Measurements from ENCODE around the gene SERINC3.

DNA sequence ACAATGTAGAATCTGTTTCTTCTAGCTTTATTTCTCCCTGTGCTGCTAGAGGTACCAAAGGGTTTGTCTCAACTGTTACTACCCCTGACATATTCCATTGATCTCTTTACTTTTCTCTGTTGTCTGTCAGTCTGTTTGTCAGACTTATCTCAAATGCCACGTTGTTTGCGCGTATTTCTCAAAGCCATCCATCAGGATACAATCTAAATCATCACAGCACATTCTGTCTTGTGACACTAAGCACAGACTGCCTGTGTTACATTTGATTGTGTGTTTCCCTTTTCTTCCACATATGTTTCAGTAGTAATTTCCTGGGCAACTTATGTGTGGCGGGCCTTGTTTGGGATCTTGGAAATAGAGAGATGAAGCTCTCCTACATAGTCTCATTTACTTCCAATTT is 30.2 kb upstream of the SERINC3 start:
- TF ChIP-seq, protein P1, sequence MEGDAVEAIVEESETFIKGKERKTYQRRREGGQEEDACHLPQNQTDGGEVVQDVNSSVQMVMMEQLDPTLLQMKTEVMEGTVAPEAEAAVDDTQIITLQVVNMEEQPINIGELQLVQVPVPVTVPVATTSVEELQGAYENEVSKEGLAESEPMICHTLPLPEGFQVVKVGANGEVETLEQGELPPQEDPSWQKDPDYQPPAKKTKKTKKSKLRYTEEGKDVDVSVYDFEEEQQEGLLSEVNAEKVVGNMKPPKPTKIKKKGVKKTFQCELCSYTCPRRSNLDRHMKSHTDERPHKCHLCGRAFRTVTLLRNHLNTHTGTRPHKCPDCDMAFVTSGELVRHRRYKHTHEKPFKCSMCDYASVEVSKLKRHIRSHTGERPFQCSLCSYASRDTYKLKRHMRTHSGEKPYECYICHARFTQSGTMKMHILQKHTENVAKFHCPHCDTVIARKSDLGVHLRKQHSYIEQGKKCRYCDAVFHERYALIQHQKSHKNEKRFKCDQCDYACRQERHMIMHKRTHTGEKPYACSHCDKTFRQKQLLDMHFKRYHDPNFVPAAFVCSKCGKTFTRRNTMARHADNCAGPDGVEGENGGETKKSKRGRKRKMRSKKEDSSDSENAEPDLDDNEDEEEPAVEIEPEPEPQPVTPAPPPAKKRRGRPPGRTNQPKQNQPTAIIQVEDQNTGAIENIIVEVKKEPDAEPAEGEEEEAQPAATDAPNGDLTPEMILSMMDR (conservative IDR thresholded peaks at IDR 0.05 in 1 of 2, IDR thresholded peaks at IDR 0.05 in 1 of 2; ENCODE audit: low read depth in 1 of 2, low read length in 2 of 2) = no peak
- TF ChIP-seq EZH2 (IDR thresholded peaks at IDR 0.05; ENCODE audit: low read length, missing control alignments) = no peak
